SU-DHL-6 (cell line): ENCODE data around the gene TMPRSS5.

ENCODE experiments used
- EZH2phosphoT487 ChIP-seq: fragments of 200-600 bp; sonication (generic), shearing (Covaris generic); conservative IDR thresholded peaks from 2 replicates; pipeline ENCODE4 v1.6.1; 2018; ENCODE audit warnings: mild to moderate bottlenecking, antibody characterized with exemption, low read length, moderate library complexity, mixed read lengths
- TF ChIP-seq, protein P1 (sequence below): fragments of 200-600 bp; sonication (generic); IDR thresholded peaks from one replicate; pipeline ENCODE4 v1.5.1; 2017; ENCODE audit warnings: antibody characterized with exemption, mild to moderate bottlenecking, low read length, moderate library complexity; ENCODE audit not compliant: insufficient read depth, poor library complexity, severe bottlenecking

- TF ChIP-seq, protein P1, sequence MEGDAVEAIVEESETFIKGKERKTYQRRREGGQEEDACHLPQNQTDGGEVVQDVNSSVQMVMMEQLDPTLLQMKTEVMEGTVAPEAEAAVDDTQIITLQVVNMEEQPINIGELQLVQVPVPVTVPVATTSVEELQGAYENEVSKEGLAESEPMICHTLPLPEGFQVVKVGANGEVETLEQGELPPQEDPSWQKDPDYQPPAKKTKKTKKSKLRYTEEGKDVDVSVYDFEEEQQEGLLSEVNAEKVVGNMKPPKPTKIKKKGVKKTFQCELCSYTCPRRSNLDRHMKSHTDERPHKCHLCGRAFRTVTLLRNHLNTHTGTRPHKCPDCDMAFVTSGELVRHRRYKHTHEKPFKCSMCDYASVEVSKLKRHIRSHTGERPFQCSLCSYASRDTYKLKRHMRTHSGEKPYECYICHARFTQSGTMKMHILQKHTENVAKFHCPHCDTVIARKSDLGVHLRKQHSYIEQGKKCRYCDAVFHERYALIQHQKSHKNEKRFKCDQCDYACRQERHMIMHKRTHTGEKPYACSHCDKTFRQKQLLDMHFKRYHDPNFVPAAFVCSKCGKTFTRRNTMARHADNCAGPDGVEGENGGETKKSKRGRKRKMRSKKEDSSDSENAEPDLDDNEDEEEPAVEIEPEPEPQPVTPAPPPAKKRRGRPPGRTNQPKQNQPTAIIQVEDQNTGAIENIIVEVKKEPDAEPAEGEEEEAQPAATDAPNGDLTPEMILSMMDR: no peak
- no peak for TF ChIP-seq EZH2phosphoT487
Observed at GRCh38 chr11:113684496-113684895, 21.6 kb downstream of the TMPRSS5 start.
